GM23338 (cell line): ENCODE results near the gene IRS1. TPM values are rescaled to one million over a fixed set of nuclear protein-coding genes. Genes with fewer than 3 reads are reported as not detected.

Experiments
- ATAC-seq: fragments of 200-7000 bp; cut with Tn5 transposase; 3 replicates; pipeline ENCODE4 v1.9.1; 2020
- DNase-seq: peaks from one replicate; pipeline ENCODE4 v3.0.0-alpha.2; 2015; ENCODE audit warnings: low spot score
- H2AFZ ChIP-seq: fragments of 200-600 bp; sonication (generic); 2 replicates; pipeline ENCODE4 v1.8.0; 2016; ENCODE audit warnings: antibody characterized with exemption, mild to moderate bottlenecking, moderate library complexity
- H3F3A ChIP-seq: fragments of 200-600 bp; sonication (generic); replicated peaks from 2 replicates; pipeline ENCODE4 v1.8.0; 2017; ENCODE audit warnings: antibody characterized with exemption, mixed run types, low read depth
- H3K27ac ChIP-seq: fragments of 200-600 bp; sonication (generic); 2 replicates; pipeline ENCODE4 v1.6.1; 2016; ENCODE audit warnings: low read depth
- H3K27me3 ChIP-seq: fragments of 200-600 bp; sonication (generic); 2 replicates; pipeline ENCODE4 v1.8.0; 2016; ENCODE audit warnings: mild to moderate bottlenecking, mixed run types, moderate library complexity; ENCODE audit not compliant: insufficient read depth
- H3K36me3 ChIP-seq: fragments of 200-600 bp; sonication (generic); 2 replicates; pipeline ENCODE4 v1.8.0; 2016; ENCODE audit warnings: mild to moderate bottlenecking; ENCODE audit not compliant: insufficient read depth
- H3K4me1 ChIP-seq: fragments of 200-600 bp; sonication (generic); 2 replicates; pipeline ENCODE4 v1.8.0; 2016; ENCODE audit warnings: mild to moderate bottlenecking, moderate library complexity; ENCODE audit not compliant: insufficient read depth
- H3K4me2 ChIP-seq: fragments of 200-600 bp; sonication (generic); 2 replicates; pipeline ENCODE4 v1.7.1; 2017; ENCODE audit warnings: mixed run types
- H3K4me3 ChIP-seq: fragments of 200-600 bp; sonication (generic); 2 replicates; pipeline ENCODE4 v1.6.1; 2016; ENCODE audit warnings: mixed run types
- H3K79me2 ChIP-seq: fragments of 200-600 bp; sonication (generic); replicated peaks from 2 replicates; pipeline ENCODE4 v1.8.0; 2017; ENCODE audit warnings: mild to moderate bottlenecking; ENCODE audit not compliant: insufficient read depth
- H3K9me2 ChIP-seq: fragments of 200-600 bp; sonication (generic); 2 replicates; pipeline ENCODE4 v1.8.0; 2017; ENCODE audit not compliant: insufficient read depth
- H4K20me1 ChIP-seq: fragments of 200-600 bp; sonication (generic); replicated peaks from 2 replicates; pipeline ENCODE4 v1.8.0; 2017; ENCODE audit warnings: mild to moderate bottlenecking; ENCODE audit not compliant: insufficient read depth
- H3K27ac Mint-ChIP-seq: 2 replicates; pipeline ENCODE4 v1.8.0; 2020; ENCODE audit warnings: inconsistent platforms, mild to moderate bottlenecking, moderate library complexity, mixed read lengths
- H3K27me3 Mint-ChIP-seq: 3 replicates; pipeline ENCODE4 v1.8.0; 2022; ENCODE audit warnings: low read depth, mild to moderate bottlenecking, moderate library complexity, mixed read lengths, inconsistent platforms; ENCODE audit not compliant: insufficient read depth, poor library complexity
- H3K36me3 Mint-ChIP-seq: 3 replicates; pipeline ENCODE4 v1.8.0; 2021; ENCODE audit warnings: low read depth, mild to moderate bottlenecking, inconsistent platforms, moderate library complexity, mixed read lengths
- H3K4me1 Mint-ChIP-seq: 3 replicates; pipeline ENCODE4 v1.8.0; 2020; ENCODE audit warnings: mild to moderate bottlenecking, inconsistent platforms, mixed read lengths
- H3K4me3 Mint-ChIP-seq: 3 replicates; pipeline ENCODE4 v1.8.0; 2021; ENCODE audit warnings: moderate library complexity, mild to moderate bottlenecking, inconsistent platforms, mixed read lengths
- H3K9me3 Mint-ChIP-seq: 3 replicates; pipeline ENCODE4 v1.8.0; 2020; ENCODE audit warnings: moderate library complexity, mild to moderate bottlenecking, inconsistent platforms, mixed read lengths
- CREB1 ChIP-seq: fragments of 250-450 bp; sonication (Bioruptor Pico); IDR thresholded peaks from 2 replicates; pipeline ENCODE4 v1.5.0; 2020; ENCODE audit warnings: low read depth, mild to moderate bottlenecking, moderate library complexity
- CTCF ChIP-seq, 2 experiments: fragments of 200-600 bp in 1 of 2; sonication (generic) in 1 of 2; conservative IDR thresholded peaks; 2 replicates each; pipeline versions ENCODE4 v1.5.1 to v1.6.1; 2016 to 2017; ENCODE audit warnings: antibody characterized with exemption in 2 of 2, low read depth in 2 of 2, mild to moderate bottlenecking in 2 of 2, moderate library complexity in 1 of 2
- ETS1 ChIP-seq: IDR thresholded peaks from 2 replicates; pipeline ENCODE4 v1.6.1; 2016; ENCODE audit warnings: antibody characterized with exemption
- EZH2phosphoT487 ChIP-seq: fragments of 200-600 bp; sonication (generic); IDR thresholded peaks from one replicate; pipeline ENCODE4 v1.8.1; 2018; ENCODE audit warnings: antibody characterized with exemption; ENCODE audit not compliant: unreplicated experiment
- JUNB ChIP-seq: IDR thresholded peaks from one replicate; pipeline ENCODE4 v1.6.1; 2016; ENCODE audit warnings: antibody characterized with exemption; ENCODE audit not compliant: unreplicated experiment
- POLR2AphosphoS5 ChIP-seq: IDR thresholded peaks from 2 replicates; pipeline ENCODE4 v1.6.1; 2016; ENCODE audit warnings: antibody characterized with exemption, low read depth
- REST ChIP-seq: IDR thresholded peaks from one replicate; pipeline ENCODE4 v1.6.1; 2018; ENCODE audit warnings: antibody characterized with exemption; ENCODE audit not compliant: unreplicated experiment
- STAT1 ChIP-seq: IDR thresholded peaks from one replicate; pipeline ENCODE4 v1.6.1; 2016; ENCODE audit warnings: antibody characterized with exemption; ENCODE audit not compliant: unreplicated experiment
- ZNF114 ChIP-seq: fragments of 250-450 bp; sonication (Bioruptor Pico); IDR thresholded peaks from 2 replicates; pipeline ENCODE4 v1.5.0; 2020; ENCODE audit warnings: mild to moderate bottlenecking, moderate library complexity
- ZNF462 ChIP-seq: fragments of 250-450 bp; sonication (Bioruptor Pico); IDR thresholded peaks from 2 replicates; pipeline ENCODE4 v1.5.0; 2020; ENCODE audit warnings: mild to moderate bottlenecking, moderate library complexity
- polyA plus RNA-seq: library from polyadenylated mRNA; unstranded; fragments of >200 nt; fragmentation: Nextera tagmentation; extraction: Ambion mirVana; gene quantifications from 2 replicates; pipeline ENCODE4 v1.2.1, GENCODE V29; 2016
- total RNA-seq: library from RNA; depleted of rRNA; stranded (reverse); fragments of >200 nt; shearing (Covaris generic); gene quantifications from 2 replicates; pipeline ENCODE4 v1.2.3, GENCODE V29; 2014

Gene IRS1
- total and polyA plus RNA-seq, 2 experiments from 2014 or later, result 6.9 to 26.2 TPM

GRCh38 chr2:226739545-226740030 lies 60.0 kb downstream of the IRS1 start (continued):
- no peak for TF ChIP-seq CREB1 (CRISPR knock-in tag)

GRCh38 chr2:226738821-226739544 lies 60.6 kb downstream of the IRS1 start:
- Mint-ChIP-seq H3K4me3 (no peak overlapping the region), H3K36me3 (peaks cover 12% of the 10 kb centered on the region), H3K27me3 (no peaks in the 10 kb centered on the region), H3K27ac (no peak overlapping the region; the same call in 1 of the 2 replicates), H3K9me3 (no peaks in the 10 kb centered on the region), H3K4me1 (peaks cover 32% of the 10 kb centered on the region; the same call in 2 of the 3 replicates)
- Histone ChIP-seq H3K79me2 (peaks cover 11% of the 10 kb centered on the region; the same call in 1 of the 2 replicates), H4K20me1 (no peaks in the 10 kb centered on the region; the same call in 1 of the 2 replicates), H3K4me2 (no peak overlapping the region), H3K36me3 (no peaks in the 10 kb centered on the region), H3K9me2 (no peaks in the 10 kb centered on the region), H3F3A (no peaks in the 10 kb centered on the region), H2AFZ (no peak overlapping the region), H3K27me3 (no peaks in the 10 kb centered on the region), H3K4me1 (0 out of 2 replicates have a peak, but pooled peaks cover 13% of the 10 kb centered on the region), H3K27ac (peak overlapping the region; percentile 51; the same call in 1 of the 2 replicates), H3K4me3 (no peak overlapping the region)
- ATAC-seq (no peak; the same call in 2 of the 3 replicates), DNase-seq (peak; percentile 51)
- TF ChIP-seq POLR2AphosphoS5 (no peak), CREB1 (CRISPR knock-in tag) (no peak), REST (no peak), CTCF (conservative IDR thresholded peaks at IDR 0.05; ENCODE audit: low read depth in 2 of 2) (no peak), EZH2phosphoT487 (no peak), ZNF114 (CRISPR knock-in tag) (no peak), ZNF462 (no peak), JUNB (no peak), STAT1 (no peak), ETS1 (no peak)
